D721Med (cell line): ENCODE measurements around the gene ZBTB17.

Experiments
- DNase-seq: peaks from one replicate; pipeline ENCODE4 v3.0.0; 2011; ENCODE audit warnings: low spot score; ENCODE audit not compliant: insufficient read length
- FAIRE-seq: peaks from 2 replicates; lab custom pipeline; 2011; peaks lifted over from hg19 to GRCh38; lab: Jason Lieb, UNC
- CTCF ChIP-seq: IDR thresholded peaks from 2 replicates; pipeline ENCODE4 v1.5.1; 2012; ENCODE audit warnings: mild to moderate bottlenecking, control low read depth; ENCODE audit not compliant: insufficient read depth; ENCODE audit errors: missing control alignments

The ZBTB17 gene

GRCh38 chr1:15935056-15935950, 40.6 kb downstream of the ZBTB17 start:
- DNase-seq (no peak), FAIRE-seq (no peak)
- no peak for TF ChIP-seq CTCF

- no peak for TF ChIP-seq CTCF
- DNase-seq (no peak), FAIRE-seq (no peak)
These were observed 41.5 kb downstream of the ZBTB17 start for GRCh38 chr1:15934211-15935055.

GRCh38 chr1:15933684-15934083, 42.2 kb downstream of the ZBTB17 start:
- DNase-seq: no peak
- FAIRE-seq: no peak
- no peak for TF ChIP-seq CTCF

GRCh38 chr1:15932612-15933011, 43.3 kb downstream of the ZBTB17 start:
- no peak for TF ChIP-seq CTCF
- DNase-seq: no peak
- no peak for FAIRE-seq

- no peak for TF ChIP-seq CTCF
- DNase-seq (no peak), FAIRE-seq (no peak)
These were observed 44.0 kb downstream of the ZBTB17 start for GRCh38 chr1:15931884-15932283.

- DNase-seq: no peak
- TF ChIP-seq CTCF: no peak
- no peak for FAIRE-seq
These were observed 44.5 kb downstream of the ZBTB17 start for GRCh38 chr1:15931401-15931800.
